Glomerular visceral epithelial cell (primary cell): Measurements from ENCODE around the gene SORCS2.

Source experiments
- DNase-seq: peaks from one replicate; pipeline ENCODE4 v3.0.0-alpha.2; 2016; ENCODE audit errors: extremely low spot score

The SORCS2 gene

DNA sequence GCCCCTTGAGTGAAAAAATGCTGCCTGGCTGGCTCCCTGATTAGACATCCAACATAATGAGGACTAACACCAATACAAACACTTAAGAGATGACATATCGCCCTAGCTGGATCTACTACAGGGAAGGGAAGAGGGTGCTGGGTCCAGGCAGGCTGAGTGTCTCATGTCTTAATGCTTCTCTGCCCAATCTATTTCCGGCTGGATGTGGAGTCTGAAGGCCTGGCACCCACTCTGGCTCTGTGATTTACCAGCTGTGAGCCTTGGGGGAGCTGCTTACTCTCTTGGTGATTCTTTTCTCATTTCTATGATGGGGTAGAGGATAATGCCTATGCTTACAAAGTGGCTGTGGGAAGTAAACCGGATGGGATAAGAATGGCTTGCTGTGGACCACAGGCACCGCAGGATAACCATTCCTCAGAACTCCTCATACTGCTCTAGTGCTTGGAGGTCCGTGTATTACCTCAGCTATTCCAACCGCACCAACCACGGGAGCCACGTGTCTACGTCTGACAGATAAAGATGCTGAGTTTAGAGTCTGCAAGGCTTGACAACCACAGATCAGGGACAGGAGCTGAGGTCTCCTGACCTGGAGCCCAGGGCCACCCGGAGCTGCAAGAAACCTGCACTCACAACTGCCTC, 585.7 kb downstream of the SORCS2 start:
- DNase-seq = no peak

DNA sequence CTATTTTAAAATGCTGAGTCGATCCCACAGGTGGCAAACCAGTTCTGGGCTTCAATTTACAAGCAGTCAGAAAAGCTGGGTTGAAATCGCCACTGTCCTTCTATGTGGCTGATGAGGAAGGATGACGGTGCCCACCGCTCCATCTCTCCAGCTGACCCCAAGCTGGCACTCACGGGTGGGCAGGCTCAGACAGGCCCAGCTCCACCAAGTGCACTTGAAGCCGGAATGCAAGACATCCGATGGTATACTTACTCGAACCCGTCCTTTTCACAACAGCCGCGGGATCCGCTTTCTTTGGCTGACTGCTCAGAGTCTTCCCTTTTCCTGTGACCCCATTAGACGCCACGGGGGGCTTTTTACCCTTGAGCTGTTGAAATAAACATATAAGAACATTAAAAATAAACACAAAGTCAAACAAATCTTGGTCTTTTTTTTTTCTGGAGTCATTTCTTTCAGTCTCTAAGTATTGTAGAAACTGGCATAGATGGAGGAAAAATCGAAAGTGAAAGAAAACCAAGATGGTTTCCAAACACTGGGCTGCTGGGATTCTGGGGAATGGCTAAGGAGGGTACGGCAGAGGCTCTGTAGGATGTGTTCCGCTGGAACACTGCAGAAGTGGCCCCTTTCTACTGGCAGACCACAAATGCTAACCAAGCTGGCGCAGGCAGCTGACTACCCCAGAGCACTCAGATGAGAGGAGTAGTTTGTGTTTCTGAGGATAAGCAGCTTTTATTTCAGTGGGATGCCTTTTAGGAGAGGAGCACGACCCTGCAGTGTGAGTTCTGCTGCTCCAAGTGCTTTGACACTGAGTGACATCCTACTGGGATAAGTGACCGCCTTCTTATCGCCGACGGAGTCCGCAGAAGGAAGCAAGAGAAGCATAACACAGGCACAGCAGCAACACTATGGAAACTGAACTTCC, 586.4 kb downstream of the SORCS2 start:
- DNase-seq = no peak

DNA sequence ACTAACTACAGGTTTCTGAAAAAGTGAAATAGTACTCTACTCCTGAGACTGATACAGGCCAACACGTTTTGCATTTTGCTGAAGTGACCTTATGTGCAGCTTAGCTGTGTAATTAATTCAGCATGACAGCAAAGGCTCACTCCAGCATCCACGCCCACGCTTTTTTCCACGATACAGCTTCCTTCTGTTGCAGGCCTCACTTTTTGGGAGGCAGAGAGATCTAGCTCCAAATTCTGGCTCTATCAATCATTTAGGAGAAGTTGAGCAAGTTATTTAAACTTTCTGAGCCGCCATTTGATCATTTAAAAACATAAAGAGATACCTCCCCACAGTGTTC, 587.1 kb downstream of the SORCS2 start:
- no peak for DNase-seq

DNA sequence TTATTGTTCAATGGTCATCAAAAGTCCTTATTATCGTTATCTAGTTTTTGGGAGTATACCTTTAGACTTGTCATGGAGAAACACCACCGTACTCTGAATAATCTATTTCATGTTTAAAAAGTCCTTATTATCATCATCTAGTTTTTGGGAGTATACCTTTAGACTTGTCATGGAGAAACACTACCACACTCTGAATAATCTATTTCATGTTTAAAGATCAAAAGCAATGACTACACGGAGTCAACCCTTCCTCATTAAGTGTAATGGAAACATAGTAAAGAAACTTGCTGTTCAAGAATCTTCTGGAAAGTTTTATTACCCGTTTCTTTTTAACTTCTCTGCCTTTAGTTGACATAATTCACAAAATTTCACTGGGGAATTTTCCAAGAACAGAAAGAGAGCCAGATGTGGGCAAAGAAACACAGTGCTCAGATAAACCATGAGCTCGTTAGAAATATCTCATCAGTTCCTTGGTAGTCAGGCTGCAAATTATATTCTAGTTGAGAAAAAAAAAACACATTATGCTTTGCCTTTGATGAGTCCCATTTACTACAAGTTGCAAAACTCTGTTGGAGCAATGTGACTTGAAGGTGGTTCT, 588.5 kb downstream of the SORCS2 start:
- no peak for DNase-seq

DNA sequence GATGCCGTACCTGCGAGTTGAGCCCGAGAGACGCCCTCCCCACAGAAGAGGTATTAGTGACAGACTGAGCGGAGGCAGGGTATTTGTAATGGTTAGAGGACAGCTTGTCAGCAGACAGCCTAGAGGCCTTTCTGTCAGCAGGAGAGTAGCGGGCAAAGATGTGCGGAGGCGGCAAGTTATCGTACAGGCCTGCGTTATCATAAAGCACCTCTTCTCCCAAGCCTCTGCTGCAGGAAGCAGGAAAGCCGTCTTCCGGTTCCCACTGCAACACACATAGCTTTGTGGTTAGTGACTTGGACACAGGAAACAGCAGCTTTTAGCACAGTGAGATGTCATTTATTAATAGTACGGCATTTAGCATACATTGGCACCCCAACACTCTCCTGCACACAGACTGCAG, 589.0 kb downstream of the SORCS2 start:
- peak; percentile 38 for DNase-seq

DNA sequence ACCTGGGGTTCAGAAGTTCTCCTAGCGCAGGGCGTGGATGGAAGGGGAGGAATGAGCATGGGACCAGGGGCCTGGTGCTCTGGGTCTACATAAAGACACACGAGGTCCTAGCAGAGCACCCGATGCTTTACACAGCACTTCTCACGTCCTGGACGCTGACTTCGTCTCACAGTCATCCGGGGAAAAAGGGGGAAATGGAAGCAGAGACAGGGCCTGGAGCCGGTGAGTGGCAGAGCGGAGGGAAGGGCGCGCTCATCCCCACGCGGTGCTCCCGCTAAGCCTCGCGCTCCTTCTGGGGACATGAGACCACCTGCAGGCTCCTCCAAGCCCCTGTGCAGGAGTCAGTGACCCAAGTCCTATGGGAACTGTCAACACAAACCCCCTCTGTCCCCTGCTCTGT, 589.7 kb downstream of the SORCS2 start:
- no peak for DNase-seq

DNA sequence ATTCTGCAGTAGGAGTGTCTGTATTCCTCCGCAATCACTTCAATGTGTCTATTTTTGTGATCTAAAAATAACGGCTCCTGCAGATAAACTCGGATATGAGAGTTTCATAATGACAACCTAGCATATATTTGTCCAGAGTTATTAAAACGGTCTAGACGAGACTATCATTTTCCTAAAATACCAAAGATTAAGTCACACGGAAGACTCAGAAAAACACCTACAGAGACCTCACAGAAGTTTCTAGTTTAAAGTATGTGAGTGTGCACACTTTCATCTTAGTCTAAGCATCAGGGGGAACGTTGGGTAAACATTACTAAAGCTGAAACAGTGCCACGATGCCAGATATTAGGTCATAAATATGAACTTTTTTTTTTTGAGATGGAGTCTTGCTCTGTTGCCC, 590.4 kb downstream of the SORCS2 start:
- DNase-seq = no peak

DNA sequence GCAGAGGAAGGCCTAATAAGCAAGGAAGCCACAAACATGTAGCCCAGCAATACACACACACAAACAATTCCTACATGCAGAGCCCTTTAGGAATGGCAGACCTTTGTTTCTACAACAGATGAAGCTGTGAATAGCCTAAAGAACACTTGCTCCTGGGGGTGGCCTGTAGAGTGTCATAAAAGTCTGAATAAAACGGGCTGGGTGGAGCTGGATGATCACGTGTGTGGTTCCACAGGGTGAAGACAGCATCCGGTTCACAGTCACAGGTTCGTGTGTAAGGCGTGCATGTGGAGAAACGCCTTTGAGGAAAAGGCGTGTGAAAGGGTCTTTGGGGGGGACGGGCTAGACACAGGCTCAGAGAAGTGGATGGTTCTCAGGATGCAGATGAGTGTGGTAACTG, 591.2 kb downstream of the SORCS2 start:
- no peak for DNase-seq

DNA sequence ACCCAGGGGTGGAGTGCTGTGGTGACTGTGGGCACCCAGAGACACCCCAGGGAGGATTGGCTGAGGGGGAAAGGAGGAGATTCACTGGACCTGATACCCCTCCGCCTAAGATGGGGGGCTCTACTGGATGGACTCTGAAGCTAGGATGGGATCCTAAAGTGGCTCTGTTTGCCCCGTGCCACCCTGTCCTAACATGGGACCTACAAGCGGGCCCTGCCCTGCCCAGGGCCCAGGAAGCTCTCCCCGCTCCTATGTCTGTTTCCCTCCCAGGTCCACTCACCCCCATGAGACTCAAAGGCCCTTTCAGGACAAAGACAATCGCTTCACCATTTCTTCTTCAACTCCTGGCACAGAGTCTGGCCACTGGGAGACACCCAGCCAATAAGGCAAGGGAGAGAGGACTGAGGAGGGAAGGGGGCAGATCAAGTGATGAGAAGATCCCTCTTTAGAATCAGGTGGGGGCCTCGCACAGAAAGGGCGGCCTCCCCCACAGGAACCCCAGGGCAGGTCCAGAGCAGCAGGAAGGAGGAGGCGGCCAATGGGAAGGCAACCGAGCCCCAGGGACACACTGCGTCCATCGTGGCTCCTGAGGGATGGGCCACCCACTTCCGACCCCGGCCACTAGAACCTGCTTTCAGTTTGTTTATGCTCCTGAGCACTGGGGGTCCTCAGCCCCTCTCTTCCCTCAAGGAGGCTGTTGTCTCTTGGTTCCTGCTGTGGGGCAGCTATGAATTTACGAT, 592.0 kb downstream of the SORCS2 start:
- DNase-seq = no peak

DNA sequence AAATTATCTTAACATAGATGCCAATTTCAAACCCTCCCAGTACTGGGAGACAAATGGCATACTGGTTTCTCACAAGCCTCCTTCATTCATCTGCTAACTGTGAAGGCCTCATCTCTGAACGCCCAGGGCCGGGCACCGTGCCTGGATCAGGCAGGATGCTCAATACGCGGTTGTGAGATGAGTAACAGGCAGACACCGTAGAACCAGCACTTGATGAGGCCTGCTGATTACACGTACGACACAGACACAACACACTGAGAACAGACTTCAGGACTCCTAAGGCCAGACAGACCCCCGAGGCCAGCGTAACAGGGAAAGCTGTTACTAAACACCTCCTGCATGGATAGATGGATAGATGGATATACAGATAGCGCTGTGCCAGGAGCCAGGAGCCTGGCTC, 592.7 kb downstream of the SORCS2 start:
- DNase-seq = no peak

DNA sequence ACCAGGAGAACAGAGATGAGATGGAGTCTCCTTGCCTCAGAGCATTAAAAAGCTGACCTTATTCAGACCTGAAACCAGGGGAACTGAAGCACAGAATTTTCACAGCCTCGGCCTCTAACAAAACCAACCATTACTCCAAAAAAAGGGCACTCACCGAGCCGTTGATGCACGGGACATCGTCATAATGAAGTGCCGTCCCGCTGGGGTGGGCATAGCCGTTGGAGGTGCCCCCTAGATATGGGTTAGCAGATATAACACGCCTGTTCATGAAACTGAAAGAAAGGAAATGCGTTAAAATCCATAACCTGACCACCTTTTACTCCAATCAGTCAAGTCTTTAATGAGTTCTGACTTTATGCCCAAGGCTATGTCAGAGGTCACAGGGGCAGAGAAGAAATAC, 593.7 kb downstream of the SORCS2 start:
- no peak for DNase-seq

DNA sequence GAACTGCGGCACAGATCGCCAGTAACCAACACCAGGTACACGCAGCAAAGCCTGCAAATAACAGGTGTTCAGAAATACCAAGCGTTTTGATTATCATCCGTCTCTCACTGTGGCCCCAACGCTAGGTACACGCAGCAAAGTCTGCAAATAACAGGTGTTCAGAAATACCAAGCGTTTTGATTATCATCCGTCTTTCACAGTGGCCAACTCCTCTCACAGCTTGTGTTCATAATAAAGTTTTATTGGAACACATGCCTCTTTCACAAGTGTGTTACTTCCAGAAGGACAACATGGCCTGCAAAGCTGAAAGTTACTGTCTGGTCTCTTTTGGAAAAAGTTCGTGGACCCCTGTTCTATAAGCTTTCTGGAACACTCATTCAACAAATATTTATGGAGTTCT, 594.2 kb downstream of the SORCS2 start:
- DNase-seq = no peak

DNA sequence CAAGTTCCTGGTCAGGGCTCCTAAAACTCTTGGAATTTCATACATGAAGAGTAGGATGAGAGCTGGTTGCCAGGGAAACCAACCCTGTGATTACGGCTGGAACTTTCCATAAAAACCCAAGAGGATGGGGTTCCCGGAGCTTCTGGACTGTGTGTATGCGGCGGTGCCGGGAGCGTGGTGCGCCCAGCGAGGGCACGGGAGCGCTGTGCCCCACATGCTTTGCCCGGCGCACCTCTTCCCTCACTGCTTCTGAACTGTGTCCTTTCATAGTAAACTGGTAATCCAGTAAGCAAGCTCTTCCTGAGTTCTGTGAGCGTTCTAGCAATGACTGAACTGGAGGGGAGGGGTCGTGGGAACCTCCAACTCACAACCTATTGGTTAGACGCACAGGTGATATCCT, 594.7 kb downstream of the SORCS2 start:
- DNase-seq = no peak

DNA sequence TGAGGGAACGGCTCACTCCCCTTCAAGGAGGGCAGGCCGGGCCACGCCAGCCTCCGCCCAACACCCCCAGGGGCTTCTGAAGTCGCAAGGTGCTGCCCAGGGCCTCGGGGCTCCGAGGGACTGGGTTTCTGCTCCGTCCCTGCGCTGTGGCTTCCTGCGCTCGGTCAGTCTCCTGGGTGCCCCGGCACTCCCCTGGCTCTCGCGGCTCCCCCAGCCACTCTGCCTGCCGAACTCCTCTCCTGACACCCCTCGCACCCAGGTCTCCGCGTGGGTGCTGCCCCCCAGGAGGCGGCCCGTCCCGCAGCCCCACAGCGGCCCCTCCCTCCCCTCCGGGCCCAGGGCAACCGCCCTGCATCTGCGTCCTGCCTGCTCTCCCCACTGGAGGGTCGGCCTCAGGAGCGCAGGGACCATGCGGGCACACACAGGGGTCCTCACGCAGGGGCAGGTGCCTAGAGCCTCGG, 595.4 kb downstream of the SORCS2 start:
- DNase-seq = no peak

DNA sequence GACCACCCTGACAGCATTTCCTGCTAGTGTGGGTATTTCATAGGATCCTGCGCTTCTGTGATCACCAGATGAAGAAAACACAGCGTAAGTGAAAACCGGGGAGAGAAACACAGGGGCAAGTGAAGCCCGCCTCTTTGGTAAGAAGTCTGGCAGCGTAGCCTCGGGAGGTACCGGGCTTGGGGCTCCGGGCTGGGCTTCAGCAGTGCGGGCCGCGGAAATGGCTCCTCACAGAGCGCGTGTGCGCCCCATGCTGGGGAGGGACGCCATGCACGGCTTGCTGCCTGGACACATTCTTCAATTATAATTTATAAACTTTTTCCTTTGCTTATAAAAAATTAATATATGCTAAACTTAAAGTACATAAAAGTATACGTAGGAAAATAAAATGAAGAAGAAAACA, 595.9 kb downstream of the SORCS2 start:
- DNase-seq = no peak

DNA sequence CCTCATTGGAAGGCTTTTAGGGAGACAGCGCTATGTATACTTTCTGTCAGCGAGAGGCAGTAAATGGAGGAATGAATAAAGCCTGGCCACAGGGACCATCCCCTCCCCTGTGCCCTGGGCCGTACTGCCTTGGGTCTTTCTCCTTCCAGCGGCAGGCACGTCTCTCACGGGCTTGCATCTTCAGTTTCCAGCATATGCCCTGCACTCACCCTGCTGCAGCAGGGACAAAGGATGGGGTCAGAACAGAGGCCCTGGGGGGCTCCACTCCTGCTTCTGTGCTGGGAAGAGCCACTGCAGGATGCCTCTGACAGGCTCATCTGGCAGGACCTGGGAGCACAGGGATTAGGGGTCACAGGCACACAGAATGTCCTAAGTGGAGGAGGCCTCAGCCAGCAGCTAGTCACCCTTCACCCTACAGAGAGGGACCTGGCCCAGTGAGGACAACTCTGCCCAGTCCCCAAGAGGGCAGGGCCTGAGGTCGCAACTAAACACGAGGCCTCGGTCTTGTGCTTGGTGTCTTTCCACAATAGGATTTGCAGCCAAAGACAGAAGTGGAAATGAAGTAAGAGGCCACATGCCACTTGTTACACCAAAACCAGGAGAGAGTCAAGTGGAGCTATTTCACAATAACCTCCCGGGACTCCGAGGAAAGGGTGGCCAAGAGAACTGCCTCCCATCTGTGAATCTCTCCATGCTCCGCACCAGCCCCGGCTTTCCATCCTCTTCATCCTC, 596.5 kb downstream of the SORCS2 start:
- no peak for DNase-seq

DNA sequence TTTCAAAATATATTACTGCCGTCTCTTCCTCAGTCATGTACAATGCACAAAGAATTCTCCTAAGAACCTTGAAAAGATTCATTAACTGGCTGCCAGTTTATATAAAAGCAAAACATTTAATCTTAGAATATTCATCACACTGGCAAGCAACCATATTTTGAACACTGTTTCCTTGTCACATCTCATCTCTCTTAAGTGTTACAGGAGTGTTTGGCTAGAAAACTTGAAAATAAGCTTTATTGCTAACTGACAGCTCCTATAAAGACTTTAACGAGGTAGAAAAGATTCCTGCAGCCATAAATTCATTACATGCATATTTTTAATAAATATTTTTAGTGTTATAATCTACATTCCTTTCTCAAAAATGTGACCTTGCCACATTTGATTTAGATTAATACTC, 597.7 kb downstream of the SORCS2 start:
- no peak for DNase-seq

DNA sequence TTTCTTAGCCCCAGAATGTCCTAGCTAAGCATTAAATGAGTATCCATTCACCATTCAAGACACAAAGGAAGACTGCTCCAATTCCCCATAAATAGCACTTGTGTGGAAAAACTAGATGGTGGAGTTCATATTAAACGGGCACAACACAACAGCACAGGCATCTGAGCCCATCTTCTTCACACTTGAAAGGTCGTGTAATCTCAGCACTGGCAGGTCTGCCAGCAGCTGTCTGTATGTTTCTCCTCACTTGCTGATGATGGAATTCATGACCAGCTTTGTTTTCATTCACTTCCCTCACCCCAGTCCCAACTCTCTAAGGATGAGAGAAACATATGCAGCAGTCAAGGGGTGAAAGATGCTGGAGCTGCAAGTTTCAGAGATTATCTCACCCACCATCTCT, 598.7 kb downstream of the SORCS2 start:
- DNase-seq = no peak
